Mammary epithelial cell (primary cell): ENCODE data around the gene MSI2.

ENCODE experiments used
- EZH2 ChIP-seq: IDR thresholded peaks from 2 replicates; pipeline ENCODE4 v1.6.1; 2012; ENCODE audit warnings: low read length, inconsistent platforms, borderline replicate concordance
- TF ChIP-seq, protein P1 (sequence below), 2 donors: IDR thresholded peaks in 1 of 2; conservative IDR thresholded peaks in 1 of 2; 2 replicates each; pipeline ENCODE4 v1.5.1; 2011 to 2012; ENCODE audit warnings: inconsistent platforms in 2 of 2, low read length in 2 of 2, mild to moderate bottlenecking in 2 of 2, control low read depth in 1 of 2, low read depth in 1 of 2; ENCODE audit not compliant: insufficient read depth in 1 of 2; ENCODE audit errors: extremely low read depth in 1 of 2

DNA sequence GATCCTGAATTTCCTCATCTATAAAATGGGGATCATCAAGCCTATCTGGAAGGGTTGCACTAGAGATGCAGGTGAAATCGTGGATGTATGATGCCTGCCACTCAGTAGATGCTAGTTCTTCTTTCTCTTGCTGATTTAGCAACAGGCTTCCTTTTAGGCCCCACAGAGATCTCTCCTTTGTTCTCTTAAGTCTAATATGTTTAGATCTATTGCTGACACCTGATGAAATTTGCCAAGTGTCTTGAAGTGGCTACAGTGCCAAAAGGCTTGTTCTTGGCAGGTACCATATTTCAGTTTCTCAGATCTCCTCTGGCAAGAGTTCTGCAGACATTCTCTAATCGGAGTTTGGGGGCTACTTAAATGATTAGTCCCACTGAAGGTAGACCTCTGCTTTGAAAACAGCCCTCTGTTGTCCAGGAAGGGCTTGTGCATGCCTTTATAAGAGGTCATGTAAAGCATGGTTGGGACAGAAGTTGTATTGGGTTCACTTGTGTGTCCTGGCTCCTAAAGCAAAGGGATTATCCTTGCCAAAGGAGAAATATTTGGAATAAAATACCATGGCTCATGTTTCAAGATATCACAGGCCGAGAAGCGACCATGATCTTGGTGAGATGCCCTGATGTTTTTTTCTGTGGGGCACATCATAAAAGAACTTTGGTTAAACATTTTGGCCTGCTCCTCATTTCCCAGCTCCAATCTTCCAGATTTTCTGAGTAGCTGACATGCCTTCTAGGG is 234.0 kb downstream of the MSI2 start:
- TF ChIP-seq, protein P1, sequence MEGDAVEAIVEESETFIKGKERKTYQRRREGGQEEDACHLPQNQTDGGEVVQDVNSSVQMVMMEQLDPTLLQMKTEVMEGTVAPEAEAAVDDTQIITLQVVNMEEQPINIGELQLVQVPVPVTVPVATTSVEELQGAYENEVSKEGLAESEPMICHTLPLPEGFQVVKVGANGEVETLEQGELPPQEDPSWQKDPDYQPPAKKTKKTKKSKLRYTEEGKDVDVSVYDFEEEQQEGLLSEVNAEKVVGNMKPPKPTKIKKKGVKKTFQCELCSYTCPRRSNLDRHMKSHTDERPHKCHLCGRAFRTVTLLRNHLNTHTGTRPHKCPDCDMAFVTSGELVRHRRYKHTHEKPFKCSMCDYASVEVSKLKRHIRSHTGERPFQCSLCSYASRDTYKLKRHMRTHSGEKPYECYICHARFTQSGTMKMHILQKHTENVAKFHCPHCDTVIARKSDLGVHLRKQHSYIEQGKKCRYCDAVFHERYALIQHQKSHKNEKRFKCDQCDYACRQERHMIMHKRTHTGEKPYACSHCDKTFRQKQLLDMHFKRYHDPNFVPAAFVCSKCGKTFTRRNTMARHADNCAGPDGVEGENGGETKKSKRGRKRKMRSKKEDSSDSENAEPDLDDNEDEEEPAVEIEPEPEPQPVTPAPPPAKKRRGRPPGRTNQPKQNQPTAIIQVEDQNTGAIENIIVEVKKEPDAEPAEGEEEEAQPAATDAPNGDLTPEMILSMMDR (conservative IDR thresholded peaks at IDR 0.05 in 1 of 2, IDR thresholded peaks at IDR 0.05 in 1 of 2; ENCODE audit: extremely low read depth in 1 of 2, insufficient read depth in 1 of 2, low read depth in 1 of 2, low read length in 2 of 2), result no peak
- no peak for TF ChIP-seq EZH2
